Sigmoid colon (tissue), 4 donors: ENCODE data around the gene FAM120B.

ENCODE experiments used
- EP300 ChIP-seq, 4 donors: sonication (generic); formaldehyde crosslinking; IDR thresholded peaks; one replicate each; pipeline ENCODE4 v1.6.1; 2017; ENCODE audit warnings: antibody characterized with exemption in 4 of 4
- POLR2A ChIP-seq, 2 donors: fragments of 450-650 bp; IDR thresholded peaks; one replicate each; pipeline ENCODE4 v1.6.1; 2016; ENCODE audit warnings: antibody characterized with exemption in 2 of 2, mild to moderate bottlenecking in 2 of 2, moderate library complexity in 2 of 2
- TF ChIP-seq, protein P1 (sequence below), 4 experiments: fragments of 450-650 bp in 3 of 4; fragments of 200-600 bp in 1 of 4; IDR thresholded peaks; one replicate each; pipeline ENCODE4 v1.5.1; 2016 to 2019; ENCODE audit warnings: antibody characterized with exemption in 4 of 4, mild to moderate bottlenecking in 3 of 4, moderate library complexity in 2 of 4

GRCh38 chr6:170346649-170347048 is 40.1 kb downstream of the FAM120B start:
- TF ChIP-seq POLR2A (IDR thresholded peaks at IDR 0.05) (no peak), EP300 (IDR thresholded peaks at IDR 0.05) (no peak)
- TF ChIP-seq, protein P1, sequence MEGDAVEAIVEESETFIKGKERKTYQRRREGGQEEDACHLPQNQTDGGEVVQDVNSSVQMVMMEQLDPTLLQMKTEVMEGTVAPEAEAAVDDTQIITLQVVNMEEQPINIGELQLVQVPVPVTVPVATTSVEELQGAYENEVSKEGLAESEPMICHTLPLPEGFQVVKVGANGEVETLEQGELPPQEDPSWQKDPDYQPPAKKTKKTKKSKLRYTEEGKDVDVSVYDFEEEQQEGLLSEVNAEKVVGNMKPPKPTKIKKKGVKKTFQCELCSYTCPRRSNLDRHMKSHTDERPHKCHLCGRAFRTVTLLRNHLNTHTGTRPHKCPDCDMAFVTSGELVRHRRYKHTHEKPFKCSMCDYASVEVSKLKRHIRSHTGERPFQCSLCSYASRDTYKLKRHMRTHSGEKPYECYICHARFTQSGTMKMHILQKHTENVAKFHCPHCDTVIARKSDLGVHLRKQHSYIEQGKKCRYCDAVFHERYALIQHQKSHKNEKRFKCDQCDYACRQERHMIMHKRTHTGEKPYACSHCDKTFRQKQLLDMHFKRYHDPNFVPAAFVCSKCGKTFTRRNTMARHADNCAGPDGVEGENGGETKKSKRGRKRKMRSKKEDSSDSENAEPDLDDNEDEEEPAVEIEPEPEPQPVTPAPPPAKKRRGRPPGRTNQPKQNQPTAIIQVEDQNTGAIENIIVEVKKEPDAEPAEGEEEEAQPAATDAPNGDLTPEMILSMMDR (IDR thresholded peaks at IDR 0.05): no peak
